Mammary epithelial cell (primary cell): ENCODE results near the gene EXOC3L1.

ENCODE experiments used
- EZH2 ChIP-seq: IDR thresholded peaks from 2 replicates; pipeline ENCODE4 v1.6.1; 2012; ENCODE audit warnings: low read length, inconsistent platforms, borderline replicate concordance
- TF ChIP-seq, protein P1 (sequence below), 2 donors: IDR thresholded peaks in 1 of 2; conservative IDR thresholded peaks in 1 of 2; 2 replicates each; pipeline ENCODE4 v1.5.1; 2011 to 2012; ENCODE audit warnings: inconsistent platforms in 2 of 2, low read length in 2 of 2, mild to moderate bottlenecking in 2 of 2, control low read depth in 1 of 2, low read depth in 1 of 2; ENCODE audit not compliant: insufficient read depth in 1 of 2; ENCODE audit errors: extremely low read depth in 1 of 2

DNA sequence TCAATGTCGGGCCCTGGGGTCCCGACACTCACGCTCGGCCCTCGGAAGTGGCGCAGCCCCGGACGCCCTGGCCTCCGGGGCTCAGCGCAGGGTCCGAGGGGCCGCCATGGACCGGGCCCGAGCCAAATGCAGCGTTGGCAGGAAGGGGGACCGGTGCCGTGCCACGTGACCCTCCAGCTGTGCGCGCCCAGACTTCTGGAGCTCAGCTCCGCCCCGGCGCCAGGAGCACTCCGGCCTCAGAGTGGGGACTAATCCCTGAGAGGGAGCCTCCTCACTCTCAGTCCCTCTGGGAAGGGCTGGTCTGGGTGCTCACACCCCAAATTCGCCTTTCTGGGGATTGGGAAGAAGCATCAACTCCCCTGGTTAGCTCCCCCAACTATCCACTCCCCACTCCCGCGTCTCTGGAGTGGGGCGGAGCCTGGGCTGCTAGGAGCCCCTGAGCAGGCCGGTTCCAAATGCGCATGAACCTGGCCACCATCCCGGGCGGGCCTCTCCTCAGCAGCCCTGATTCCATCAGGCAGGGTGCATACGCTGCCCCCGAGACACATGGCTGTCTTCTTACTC lies 39.0 kb downstream of the EXOC3L1 start, which contains the start of gene B3GNT9:
- no peak for TF ChIP-seq EZH2
- TF ChIP-seq, protein P1, sequence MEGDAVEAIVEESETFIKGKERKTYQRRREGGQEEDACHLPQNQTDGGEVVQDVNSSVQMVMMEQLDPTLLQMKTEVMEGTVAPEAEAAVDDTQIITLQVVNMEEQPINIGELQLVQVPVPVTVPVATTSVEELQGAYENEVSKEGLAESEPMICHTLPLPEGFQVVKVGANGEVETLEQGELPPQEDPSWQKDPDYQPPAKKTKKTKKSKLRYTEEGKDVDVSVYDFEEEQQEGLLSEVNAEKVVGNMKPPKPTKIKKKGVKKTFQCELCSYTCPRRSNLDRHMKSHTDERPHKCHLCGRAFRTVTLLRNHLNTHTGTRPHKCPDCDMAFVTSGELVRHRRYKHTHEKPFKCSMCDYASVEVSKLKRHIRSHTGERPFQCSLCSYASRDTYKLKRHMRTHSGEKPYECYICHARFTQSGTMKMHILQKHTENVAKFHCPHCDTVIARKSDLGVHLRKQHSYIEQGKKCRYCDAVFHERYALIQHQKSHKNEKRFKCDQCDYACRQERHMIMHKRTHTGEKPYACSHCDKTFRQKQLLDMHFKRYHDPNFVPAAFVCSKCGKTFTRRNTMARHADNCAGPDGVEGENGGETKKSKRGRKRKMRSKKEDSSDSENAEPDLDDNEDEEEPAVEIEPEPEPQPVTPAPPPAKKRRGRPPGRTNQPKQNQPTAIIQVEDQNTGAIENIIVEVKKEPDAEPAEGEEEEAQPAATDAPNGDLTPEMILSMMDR (conservative IDR thresholded peaks at IDR 0.05 in 1 of 2, IDR thresholded peaks at IDR 0.05 in 1 of 2; ENCODE audit: extremely low read depth in 1 of 2, insufficient read depth in 1 of 2, low read depth in 1 of 2, low read length in 2 of 2), result no peak
